ENCODE measurements around the gene DLG2.

DLG2 gene

GRCh38 chr11:84241343-84242131 is 1385.6 kb downstream of the DLG2 start:
- H3K4me3 ChIP-seq (ENCODE audit: low read length) = no peak overlapping the region
- no peak for TF ChIP-seq CTCF (IDR thresholded peaks at IDR 0.05; ENCODE audit: insufficient read depth, low read depth, low read length, missing control alignments)
- DNase-seq (ENCODE audit: low read depth) = no peak

DNA sequence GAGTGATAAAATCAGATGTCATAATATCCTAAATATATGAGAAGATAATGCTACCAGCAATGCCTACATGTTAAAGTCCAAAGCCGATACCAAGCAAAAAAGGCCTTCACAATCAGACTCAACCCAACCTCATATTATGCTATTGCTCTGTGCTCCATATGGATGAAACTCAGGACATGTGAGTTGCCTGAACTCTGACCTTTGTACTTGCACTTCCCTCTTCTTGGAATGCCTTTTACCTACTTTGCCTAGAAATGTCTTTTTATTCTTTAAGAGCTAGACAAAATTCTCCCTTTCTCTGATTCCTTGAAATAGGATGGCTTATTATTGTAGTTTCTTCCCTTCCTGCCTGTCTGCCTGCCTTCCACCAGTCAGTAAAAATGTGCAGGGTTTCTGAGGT is 1386.3 kb downstream of the DLG2 start:
- DNase-seq (ENCODE audit: low read depth) = no peak
- H3K4me3 ChIP-seq (ENCODE audit: low read length) = no peak overlapping the region
- TF ChIP-seq CTCF (IDR thresholded peaks at IDR 0.05; ENCODE audit: insufficient read depth, low read depth, low read length, missing control alignments) = no peak

GRCh38 chr11:84236436-84236835 is 1390.7 kb downstream of the DLG2 start:
- TF ChIP-seq CTCF (IDR thresholded peaks at IDR 0.05; ENCODE audit: insufficient read depth, low read depth, low read length, missing control alignments) = no peak
- no peak for DNase-seq (ENCODE audit: low read depth)
- H3K4me3 ChIP-seq (ENCODE audit: low read length) = no peak overlapping the region

DNA sequence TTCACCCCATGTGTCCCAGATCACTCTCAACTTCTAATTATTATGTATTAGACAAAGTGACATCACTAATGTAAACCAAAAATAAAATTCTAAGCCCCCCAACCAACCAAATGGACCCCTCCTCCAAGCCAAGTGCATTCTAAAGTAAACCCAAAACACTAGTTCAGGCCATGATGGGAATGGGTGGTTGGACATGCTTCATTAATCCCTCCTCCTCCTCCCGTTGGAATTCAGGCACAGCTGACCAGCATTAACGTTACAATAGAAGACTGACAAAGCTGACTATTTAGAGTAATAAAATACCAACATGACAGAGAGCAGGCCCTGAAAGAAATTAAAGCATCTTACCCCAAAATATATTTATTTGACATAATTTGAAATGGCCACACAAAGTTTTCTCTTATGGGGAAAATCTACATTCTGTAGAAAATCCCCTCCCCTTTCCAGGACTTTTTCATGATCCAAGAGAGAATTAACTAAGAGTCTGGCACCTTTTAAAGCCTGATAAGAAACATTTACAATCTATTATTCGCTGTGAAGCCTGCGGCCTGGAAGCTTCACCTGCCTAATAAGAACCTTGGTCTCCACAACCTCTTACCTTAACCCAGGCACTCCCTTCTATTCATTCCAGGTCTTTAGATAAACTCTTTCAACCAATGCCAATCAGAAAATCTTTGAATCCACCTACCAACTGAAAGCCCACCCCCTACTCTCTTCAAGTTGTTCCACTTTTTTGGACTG is 1392.5 kb downstream of the DLG2 start:
- TF ChIP-seq CTCF (IDR thresholded peaks at IDR 0.05; ENCODE audit: insufficient read depth, low read depth, low read length, missing control alignments) = no peak
- DNase-seq (ENCODE audit: low read depth) = no peak
- H3K4me3 ChIP-seq (ENCODE audit: low read length) = no peak overlapping the region

GRCh38 chr11:84234011-84234410 is 1393.1 kb downstream of the DLG2 start:
- DNase-seq (ENCODE audit: low read depth) = no peak
- no peak overlapping the region for H3K4me3 ChIP-seq (ENCODE audit: low read length)
- TF ChIP-seq CTCF (IDR thresholded peaks at IDR 0.05; ENCODE audit: insufficient read depth, low read depth, low read length, missing control alignments) = no peak

GRCh38 chr11:84232511-84232910 is 1394.6 kb downstream of the DLG2 start:
- no peak for DNase-seq (ENCODE audit: low read depth)
- H3K4me3 ChIP-seq (ENCODE audit: low read length) = no peak overlapping the region
- no peak for TF ChIP-seq CTCF (IDR thresholded peaks at IDR 0.05; ENCODE audit: insufficient read depth, low read depth, low read length, missing control alignments)

Measured in epithelial cell of esophagus (primary cell).